Lung (tissue), 12 donors: ENCODE results near the gene UNC5B. TPM values are rescaled to one million over a fixed set of nuclear protein-coding genes. Genes with fewer than 3 reads are reported as not detected.

Source experiments
- ATAC-seq: fragments of 200-7000 bp; cut with Tn5 transposase; one replicate; pipeline ENCODE4 v1.9.1; 2020; ENCODE audit warnings: moderate number of reproducible peaks; ENCODE audit not compliant: insufficient read depth, low FRiP score
- DNase-seq, 3 donors: peaks; one replicate each; pipeline ENCODE4 v3.0.0-alpha.2; 2013 to 2017
- H3K27ac ChIP-seq, 2 donors: one replicate each; pipeline ENCODE4 v1.5.1; 2013; ENCODE audit warnings: mild to moderate bottlenecking in 2 of 2, moderate library complexity in 2 of 2, control low read depth in 1 of 2, inconsistent platforms in 1 of 2, low read depth in 1 of 2, low read length in 1 of 2
- H3K27me3 ChIP-seq, 3 donors: one replicate each; pipeline ENCODE4 v1.5.1; 2013; ENCODE audit warnings: low read length in 2 of 3; ENCODE audit not compliant: control insufficient read depth in 3 of 3, insufficient read depth in 3 of 3
- H3K36me3 ChIP-seq, 4 donors: one replicate each; pipeline ENCODE4 v1.5.1; 2013; ENCODE audit warnings: low read length in 4 of 4, mild to moderate bottlenecking in 1 of 4, moderate library complexity in 1 of 4; ENCODE audit not compliant: control insufficient read depth in 4 of 4, insufficient read depth in 4 of 4
- H3K4me1 ChIP-seq, 5 donors: one replicate each; pipeline ENCODE4 v1.5.1; 2013; ENCODE audit warnings: low read length in 5 of 5, mild to moderate bottlenecking in 2 of 5, moderate library complexity in 1 of 5; ENCODE audit not compliant: control insufficient read depth in 5 of 5, insufficient read depth in 5 of 5
- H3K4me3 ChIP-seq: one replicate; pipeline ENCODE4 v1.5.1; 2013; ENCODE audit warnings: mild to moderate bottlenecking, control low read depth, moderate library complexity
- H3K9ac ChIP-seq, 2 donors: one replicate each; pipeline ENCODE4 v1.5.1; 2013; ENCODE audit warnings: low read length in 2 of 2, control low read depth in 1 of 2; ENCODE audit not compliant: insufficient read depth in 1 of 2
- H3K9me3 ChIP-seq, 4 donors: one replicate each; pipeline ENCODE4 v1.5.1; 2013; ENCODE audit warnings: low read length in 3 of 4, mild to moderate bottlenecking in 1 of 4, moderate library complexity in 1 of 4; ENCODE audit not compliant: control insufficient read depth in 4 of 4, insufficient read depth in 3 of 4
- WGBS, 2 donors: extraction: QIAGEN DNeasy Blood & Tissue Kit; methylation state at CpG; one replicate each; pipeline ENCODE4 v1.1.7; 2013; 5-methylcytosine and 5-hydroxymethylcytosine counted together
- polyA plus RNA-seq, 2 donors: library from polyadenylated mRNA; stranded (reverse); fragments of 200-250 nt; gene quantifications; one replicate each; pipeline ENCODE4 v1.2.1, GENCODE V29; 2013
- total RNA-seq, 2 donors: library from RNA; depleted of rRNA in 1 of 2; stranded (reverse); fragments of >200 nt in 1 of 2; gene quantifications; one replicate each; pipeline ENCODE4 v1.2.1, GENCODE V29; 2014 to 2021
- TF ChIP-seq, protein P1 (sequence below): IDR thresholded peaks from 2 replicates; pipeline ENCODE4 v1.5.1; 2012; ENCODE audit warnings: mild to moderate bottlenecking; ENCODE audit errors: control extremely low read depth, extremely low read depth
- donor health status: control.
- donor health status: control.
- donor health status: Bipolar disorder and iron deficiency.
- donor health status: healthy.
- donor health status: DM: yes; HTN: yes; CAD: no.

The UNC5B gene
- total and polyA plus RNA-seq, 4 donors, result 4.4 to 23.8 (median 8.3) TPM

DNA sequence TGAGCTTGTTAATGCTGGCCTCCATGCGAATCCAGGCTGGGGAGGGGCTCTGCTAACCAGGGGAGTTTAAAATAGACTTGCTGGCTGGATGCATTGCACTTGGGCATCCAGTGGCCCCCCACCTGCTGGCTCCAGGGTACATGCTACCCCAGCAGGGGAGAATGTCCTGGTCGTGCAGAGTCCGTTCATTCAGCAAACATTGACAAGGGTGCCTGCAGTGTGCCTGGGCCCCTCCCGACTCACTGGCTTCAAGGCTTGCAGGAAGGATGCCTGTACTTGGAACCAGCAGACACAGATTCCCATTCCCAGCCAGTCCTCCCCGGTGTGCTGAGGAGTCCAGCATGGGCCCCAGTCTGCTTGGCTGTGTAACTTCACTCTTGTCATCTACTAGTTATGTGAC is 108.2 kb downstream of the UNC5B start:
- TF ChIP-seq, protein P1, sequence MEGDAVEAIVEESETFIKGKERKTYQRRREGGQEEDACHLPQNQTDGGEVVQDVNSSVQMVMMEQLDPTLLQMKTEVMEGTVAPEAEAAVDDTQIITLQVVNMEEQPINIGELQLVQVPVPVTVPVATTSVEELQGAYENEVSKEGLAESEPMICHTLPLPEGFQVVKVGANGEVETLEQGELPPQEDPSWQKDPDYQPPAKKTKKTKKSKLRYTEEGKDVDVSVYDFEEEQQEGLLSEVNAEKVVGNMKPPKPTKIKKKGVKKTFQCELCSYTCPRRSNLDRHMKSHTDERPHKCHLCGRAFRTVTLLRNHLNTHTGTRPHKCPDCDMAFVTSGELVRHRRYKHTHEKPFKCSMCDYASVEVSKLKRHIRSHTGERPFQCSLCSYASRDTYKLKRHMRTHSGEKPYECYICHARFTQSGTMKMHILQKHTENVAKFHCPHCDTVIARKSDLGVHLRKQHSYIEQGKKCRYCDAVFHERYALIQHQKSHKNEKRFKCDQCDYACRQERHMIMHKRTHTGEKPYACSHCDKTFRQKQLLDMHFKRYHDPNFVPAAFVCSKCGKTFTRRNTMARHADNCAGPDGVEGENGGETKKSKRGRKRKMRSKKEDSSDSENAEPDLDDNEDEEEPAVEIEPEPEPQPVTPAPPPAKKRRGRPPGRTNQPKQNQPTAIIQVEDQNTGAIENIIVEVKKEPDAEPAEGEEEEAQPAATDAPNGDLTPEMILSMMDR, result no peak
- Histone ChIP-seq H3K27ac (no peak overlapping the region), H3K27me3 (no peaks in the 10 kb centered on the region), H3K9ac (no peak overlapping the region), H3K36me3 (peaks cover 0 to 8% (median 3%) of the 10 kb centered on the region in 4 donors), H3K4me3 (no peak overlapping the region), H3K9me3 (no peaks in the 10 kb centered on the region), H3K4me1 (peaks cover 0 to 25% (median 7%) of the 10 kb centered on the region in 5 donors)
- WGBS, 2 donors, result 90 to 96% methylated on average over 5 of the region's 5 CpGs
- ATAC-seq, result no peak
- no peak for DNase-seq

DNA sequence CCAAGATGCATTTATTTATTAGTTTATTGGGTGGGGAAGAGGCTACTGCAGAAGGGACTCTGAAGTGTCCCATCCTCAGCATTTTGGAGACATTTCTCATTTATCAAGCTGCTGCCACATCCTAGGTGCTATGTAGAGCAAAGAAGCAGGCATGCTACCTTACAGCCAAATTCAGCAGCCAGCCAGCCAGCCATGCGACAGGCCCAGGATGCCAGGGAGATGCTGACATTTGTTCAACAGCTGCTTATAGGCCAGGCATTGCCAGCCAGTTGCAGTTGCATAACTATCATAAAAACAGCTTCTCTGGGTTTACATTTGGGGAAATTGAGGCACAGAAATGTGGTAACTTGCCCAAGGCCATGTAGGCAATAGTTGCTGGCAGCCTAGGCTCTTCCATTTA is 109.0 kb downstream of the UNC5B start:
- no peaks in the 10 kb centered on the region for H3K27me3 ChIP-seq
- peaks cover 0 to 18% (median 0%) of the 10 kb centered on the region in 5 donors for H3K4me1 ChIP-seq
- H3K36me3 ChIP-seq, result peaks cover 0 to 8% (median 3%) of the 10 kb centered on the region in 4 donors
- TF ChIP-seq, protein P1, result no peak
- WGBS, 2 donors, result 85 to 91% methylated on average over 1 of the region's 1 CpG
- H3K27ac ChIP-seq, result no peak overlapping the region
- no peak overlapping the region for H3K4me3 ChIP-seq
- ATAC-seq (no peak), DNase-seq (no peak)
- no peaks in the 10 kb centered on the region for H3K9me3 ChIP-seq
- H3K9ac ChIP-seq, result no peak overlapping the region

DNA sequence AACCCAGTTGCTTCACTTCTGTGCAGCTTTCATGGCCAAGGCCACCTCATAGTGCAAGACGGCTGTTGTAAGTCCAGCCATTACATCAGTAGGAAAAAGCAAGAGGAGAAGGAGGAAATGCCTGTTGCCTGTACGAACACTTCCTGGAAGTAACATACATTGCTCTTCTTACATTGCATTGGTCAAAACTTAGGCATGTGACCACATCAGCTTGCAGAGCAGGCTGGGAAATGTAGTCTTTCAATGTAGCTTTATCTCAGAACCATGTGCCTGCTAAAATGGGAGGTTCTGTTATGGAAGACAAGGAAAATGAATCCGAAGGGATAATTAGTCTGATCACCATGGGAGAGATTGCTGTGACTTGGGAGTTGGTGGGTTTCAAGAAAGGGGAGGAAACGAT is 111.0 kb downstream of the UNC5B start:
- Histone ChIP-seq H3K36me3 (peaks cover 0 to 10% (median 3%) of the 10 kb centered on the region in 4 donors), H3K9ac (no peak overlapping the region), H3K9me3 (no peaks in the 10 kb centered on the region), H3K4me3 (no peak overlapping the region), H3K27ac (no peak overlapping the region), H3K4me1 (peaks cover 0 to 11% (median 0%) of the 10 kb centered on the region in 5 donors), H3K27me3 (no peaks in the 10 kb centered on the region)
- WGBS, 2 donors, result 63 to 83% methylated on average over 4 of the region's 4 CpGs
- TF ChIP-seq, protein P1, result no peak
- no peak for DNase-seq
- no peak for ATAC-seq

DNA sequence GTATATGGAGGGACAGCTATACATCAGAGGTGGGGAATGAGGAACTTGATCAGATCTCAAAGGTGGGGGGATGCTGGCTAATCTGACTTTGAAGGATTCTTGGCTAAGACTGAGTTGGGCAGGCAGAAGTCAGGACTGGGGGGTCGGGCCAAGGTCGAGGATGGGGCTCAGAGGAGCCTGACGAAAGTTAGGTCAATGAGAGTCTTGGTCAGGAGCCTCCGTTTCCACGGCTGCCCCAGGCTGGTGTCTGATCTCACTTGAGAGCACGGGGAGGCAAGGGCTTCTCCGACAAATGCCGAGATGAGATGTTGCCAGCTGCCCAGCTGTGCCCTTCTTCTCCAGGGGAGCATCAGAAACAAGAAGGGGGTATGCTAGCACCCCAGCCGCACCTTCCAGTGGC is 112.4 kb downstream of the UNC5B start:
- H3K36me3 ChIP-seq, result peaks cover 0 to 12% (median 4%) of the 10 kb centered on the region in 4 donors
- TF ChIP-seq, protein P1, result no peak
- no peak overlapping the region for H3K9ac ChIP-seq
- ATAC-seq (no peak), DNase-seq (no peak)
- H3K27ac ChIP-seq, result no peak overlapping the region
- no peaks in the 10 kb centered on the region for H3K9me3 ChIP-seq
- H3K27me3 ChIP-seq, result no peaks in the 10 kb centered on the region
- 95 to 98% methylated on average over 9 of the region's 9 CpGs for WGBS, 2 donors
- no peak overlapping the region for H3K4me3 ChIP-seq
- H3K4me1 ChIP-seq, result peaks cover 0 to 5% (median 0%) of the 10 kb centered on the region in 5 donors
